ENCODE data around the gene STARD8.

The STARD8 gene

GRCh38 chrX:68723491-68724155, 76.2 kb downstream of the STARD8 start:
- TF ChIP-seq, protein P1, sequence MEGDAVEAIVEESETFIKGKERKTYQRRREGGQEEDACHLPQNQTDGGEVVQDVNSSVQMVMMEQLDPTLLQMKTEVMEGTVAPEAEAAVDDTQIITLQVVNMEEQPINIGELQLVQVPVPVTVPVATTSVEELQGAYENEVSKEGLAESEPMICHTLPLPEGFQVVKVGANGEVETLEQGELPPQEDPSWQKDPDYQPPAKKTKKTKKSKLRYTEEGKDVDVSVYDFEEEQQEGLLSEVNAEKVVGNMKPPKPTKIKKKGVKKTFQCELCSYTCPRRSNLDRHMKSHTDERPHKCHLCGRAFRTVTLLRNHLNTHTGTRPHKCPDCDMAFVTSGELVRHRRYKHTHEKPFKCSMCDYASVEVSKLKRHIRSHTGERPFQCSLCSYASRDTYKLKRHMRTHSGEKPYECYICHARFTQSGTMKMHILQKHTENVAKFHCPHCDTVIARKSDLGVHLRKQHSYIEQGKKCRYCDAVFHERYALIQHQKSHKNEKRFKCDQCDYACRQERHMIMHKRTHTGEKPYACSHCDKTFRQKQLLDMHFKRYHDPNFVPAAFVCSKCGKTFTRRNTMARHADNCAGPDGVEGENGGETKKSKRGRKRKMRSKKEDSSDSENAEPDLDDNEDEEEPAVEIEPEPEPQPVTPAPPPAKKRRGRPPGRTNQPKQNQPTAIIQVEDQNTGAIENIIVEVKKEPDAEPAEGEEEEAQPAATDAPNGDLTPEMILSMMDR (IDR thresholded peaks at IDR 0.05; ENCODE audit: borderline replicate concordance, insufficient read depth, low read depth, low read length), result no peak
- H3K4me3 ChIP-seq (ENCODE audit: low read depth, low read length), result no peak overlapping the region

DNA sequence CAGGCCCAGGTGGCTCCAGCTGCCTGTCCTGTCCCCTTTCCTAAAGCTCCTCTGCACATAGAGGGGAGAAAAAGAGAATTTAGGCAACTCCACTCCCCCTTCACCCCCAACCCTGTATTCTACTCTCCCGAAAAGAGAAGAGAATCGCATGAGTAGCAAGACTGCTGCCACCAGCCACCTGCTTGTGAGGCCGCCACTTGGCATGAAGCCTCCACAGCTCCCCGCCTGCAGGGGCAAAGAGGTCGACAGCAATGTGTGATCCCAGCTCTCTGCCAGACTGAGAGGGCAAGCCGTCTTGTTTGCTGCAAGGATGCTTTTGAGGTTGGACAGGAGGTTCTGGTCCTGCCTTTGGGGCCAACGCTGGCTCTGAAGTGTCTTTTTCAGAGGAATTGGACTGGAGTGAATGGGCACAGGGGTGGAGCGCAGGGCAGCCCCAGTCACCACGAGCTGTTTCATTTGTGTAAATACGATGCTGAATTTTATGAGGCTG, 77.1 kb downstream of the STARD8 start:
- TF ChIP-seq, protein P1 (IDR thresholded peaks at IDR 0.05; ENCODE audit: borderline replicate concordance, insufficient read depth, low read depth, low read length), result no peak
- H3K4me3 ChIP-seq (ENCODE audit: low read depth, low read length), result no peak overlapping the region

- no peak overlapping the region for H3K4me3 ChIP-seq (ENCODE audit: low read depth, low read length)
- TF ChIP-seq, protein P1 (IDR thresholded peaks at IDR 0.05; ENCODE audit: borderline replicate concordance, insufficient read depth, low read depth, low read length), result no peak
Observed at GRCh38 chrX:68725756-68726365, 78.4 kb downstream of the STARD8 start.

DNA sequence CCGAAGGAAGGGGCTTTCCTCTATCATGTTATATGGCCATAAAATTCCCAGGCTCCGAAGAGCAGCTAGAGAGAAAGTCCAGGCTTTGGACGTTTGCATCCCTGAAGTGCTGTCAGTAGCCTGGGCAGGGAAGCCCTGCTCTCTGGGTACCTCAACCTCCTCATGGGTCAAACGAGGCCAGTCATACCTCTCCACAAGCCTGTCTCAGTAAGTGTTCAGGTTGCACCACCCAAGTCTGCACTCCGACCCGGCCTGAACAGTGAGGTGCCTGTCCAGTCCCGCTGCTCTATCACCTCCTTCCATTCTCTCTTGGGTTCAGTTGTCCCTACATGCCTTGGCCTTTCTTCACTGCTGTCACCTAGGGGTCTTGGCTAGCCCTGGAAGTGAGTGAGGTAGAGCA, 78.9 kb downstream of the STARD8 start:
- no peak overlapping the region for H3K4me3 ChIP-seq (ENCODE audit: low read depth, low read length)
- TF ChIP-seq, protein P1 (IDR thresholded peaks at IDR 0.05; ENCODE audit: borderline replicate concordance, insufficient read depth, low read depth, low read length), result no peak

GRCh38 chrX:68727696-68728095, 80.2 kb downstream of the STARD8 start:
- TF ChIP-seq, protein P1 (IDR thresholded peaks at IDR 0.05; ENCODE audit: borderline replicate concordance, insufficient read depth, low read depth, low read length), result no peak
- H3K4me3 ChIP-seq (ENCODE audit: low read depth, low read length), result no peak overlapping the region

- no peak overlapping the region for H3K4me3 ChIP-seq (ENCODE audit: low read depth, low read length)
- TF ChIP-seq, protein P1 (IDR thresholded peaks at IDR 0.05; ENCODE audit: borderline replicate concordance, insufficient read depth, low read depth, low read length), result no peak
Observed at GRCh38 chrX:68728186-68728585, 80.7 kb downstream of the STARD8 start.

DNA sequence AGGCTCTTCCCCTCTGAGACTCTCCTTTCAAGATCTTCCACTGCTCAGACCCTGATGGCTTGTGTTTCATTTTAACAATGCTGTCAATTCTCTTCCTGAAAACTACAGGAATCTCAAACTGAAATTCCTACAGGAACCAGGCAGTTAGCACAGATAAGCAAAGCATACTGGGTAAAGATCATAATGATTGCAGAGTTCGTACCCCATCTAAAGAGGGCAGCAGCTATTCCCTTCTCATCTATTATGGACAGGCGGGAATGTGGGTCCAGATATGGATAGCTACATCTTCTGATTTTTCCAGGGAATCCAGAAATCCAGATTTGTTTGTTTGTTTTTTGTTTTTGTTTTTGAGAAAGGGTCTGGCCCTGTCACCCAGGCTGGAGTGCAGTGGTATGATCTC, 83.8 kb downstream of the STARD8 start:
- no peak overlapping the region for H3K4me3 ChIP-seq (ENCODE audit: low read depth, low read length)
- TF ChIP-seq, protein P1 (IDR thresholded peaks at IDR 0.05; ENCODE audit: borderline replicate concordance, insufficient read depth, low read depth, low read length), result no peak

All from GM12875 (cell line).